Gastrocnemius medialis (tissue), 4 donors: ENCODE data around the gene TEAD2. TPM values are rescaled to one million over a fixed set of nuclear protein-coding genes. Genes with fewer than 3 reads are reported as not detected.

Experiments
- ATAC-seq, 2 donors: fragments of 150-250 bp; one replicate each; pipeline ENCODE4 v1.9.1; 2016
- DNase-seq, 2 donors: peaks; one replicate each; pipeline ENCODE4 v3.0.0-alpha.2; 2019
- H3K27ac ChIP-seq, 4 donors: fragments of 200-600 bp; sonication (generic); 1 replicate in 1 of 4; 2 replicates in 3 of 4; pipeline ENCODE4 v1.5.1; 2016 to 2018; ENCODE audit warnings: mild to moderate bottlenecking in 2 of 4, moderate library complexity in 1 of 4
- H3K27me3 ChIP-seq, 3 donors: fragments of 200-600 bp; sonication (generic) in 2 of 3; 1 replicate in 1 of 3; 2 replicates in 2 of 3; pipeline versions ENCODE4 v1.5.1 to v1.6.0; 2016 to 2019; ENCODE audit warnings: mild to moderate bottlenecking in 1 of 3, moderate library complexity in 1 of 3
- H3K36me3 ChIP-seq, 2 donors: fragments of 200-600 bp; sonication (generic) in 1 of 2; one replicate each; pipeline ENCODE4 v1.5.1; 2017 to 2018
- H3K4me1 ChIP-seq, 2 donors: fragments of 200-600 bp; sonication (generic) in 1 of 2; one replicate each; pipeline ENCODE4 v1.5.1; 2016 to 2017; ENCODE audit warnings: mild to moderate bottlenecking in 2 of 2
- H3K4me3 ChIP-seq, 4 donors: fragments of 200-600 bp; sonication (generic) in 3 of 4; 1 replicate in 1 of 4; 2 replicates in 3 of 4; pipeline ENCODE4 v1.5.1; 2016 to 2019; ENCODE audit warnings: mild to moderate bottlenecking in 2 of 4
- H3K9me3 ChIP-seq, 3 donors: fragments of 200-600 bp; sonication (generic) in 2 of 3; 1 replicate in 1 of 3; 2 replicates in 2 of 3; pipeline ENCODE4 v1.5.1; 2016 to 2019
- CTCF ChIP-seq, 5 experiments: fragments of 450-650 bp in 3 of 5; fragments of 200-600 bp in 2 of 5; sonication (generic) in 2 of 5; IDR thresholded peaks in 4 of 5; conservative IDR thresholded peaks in 1 of 5; 1 replicate in 4 of 5; 2 replicates in 1 of 5; pipeline ENCODE4 v1.5.1; 2016 to 2019; ENCODE audit warnings: antibody characterized with exemption in 5 of 5, mild to moderate bottlenecking in 3 of 5, moderate library complexity in 3 of 5
- POLR2A ChIP-seq, 2 donors: fragments of 450-650 bp; IDR thresholded peaks; one replicate each; pipeline ENCODE4 v1.6.1; 2017; ENCODE audit warnings: antibody characterized with exemption in 2 of 2, mild to moderate bottlenecking in 2 of 2, moderate library complexity in 2 of 2
- in situ Hi-C, 4 donors: fragments of 200-750 bp; cut with MboI; loops; one replicate each; pipeline versions ENCODE4 v1.15.0 to v1.8.0; 2017; ENCODE audit warnings: low sequenced_read_pairs in 4 of 4
- intact Hi-C: fragments of 100-400 bp; cut with DNase I; formaldehyde crosslinking; loops from one replicate; pipeline ENCODE4 v1.15.1; 2023; ENCODE audit warnings: low total_unique reads
- total RNA-seq, 4 donors: library from RNA; depleted of rRNA; stranded (reverse); fragments of >200 nt; gene quantifications; one replicate each; pipeline versions ENCODE4 v1.1.0 to v1.2.3, GENCODE V29; 2016

TEAD2 gene
- total RNA-seq, 4 donors from 2014 or later = 6.1 to 12.6 (median 9.5) TPM

DNA sequence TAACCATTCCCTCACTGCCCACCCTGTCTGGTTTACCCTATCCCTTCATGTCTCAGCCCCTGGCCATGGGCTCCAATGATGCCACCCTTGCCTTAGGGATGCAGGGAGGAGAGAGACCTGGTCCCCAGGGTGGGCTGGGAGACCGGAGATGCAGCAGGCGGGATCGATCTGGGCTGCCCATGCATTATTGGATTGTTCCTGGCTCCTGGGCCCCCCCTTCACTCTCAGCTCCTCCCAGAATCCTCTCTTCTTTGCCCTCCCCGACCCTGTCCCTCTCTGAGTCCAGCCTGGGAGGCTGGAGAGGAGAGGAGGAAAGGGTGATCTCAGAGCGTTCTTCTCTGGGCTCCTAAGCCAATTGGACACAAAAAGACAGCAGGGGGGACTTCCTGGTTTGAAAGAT lies 31.7 kb upstream of the TEAD2 start:
- Histone ChIP-seq H3K27me3 (peaks cover 2 to 5% (median 5%) of the 10 kb centered on the region in 3 donors), H3K9me3 (no peaks in the 10 kb centered on the region), H3K4me1 (no peaks in the 10 kb centered on the region), H3K27ac (no peak overlapping the region), H3K36me3 (no peaks in the 10 kb centered on the region), H3K4me3 (no peak overlapping the region)
- ATAC-seq (no peak), DNase-seq (no peak)
- no peak for TF ChIP-seq CTCF (IDR thresholded peaks at IDR 0.05 in 4 of 5, conservative IDR thresholded peaks at IDR 0.05 in 1 of 5)
- TF ChIP-seq POLR2A (IDR thresholded peaks at IDR 0.05) = no peak
- intact Hi-C loops = no loop called here
- in situ Hi-C loops = loop anchor here in 3 of 4 donors (5.0 to 25.0 kb wide), 4 partner anchors 48 to 143 kb away; partner anchors contain the start of genes SLC17A7 (in 2 of the 3) and RCN3 (in 1 of the 3)

GRCh38 chr19:49391581-49392399 lies 29.6 kb upstream of the TEAD2 start:
- Histone ChIP-seq H3K4me3 (no peak overlapping the region), H3K27me3 (peaks cover 0 to 14% (median 7%) of the 10 kb centered on the region in 3 donors), H3K27ac (no peak overlapping the region), H3K4me1 (no peaks in the 10 kb centered on the region), H3K9me3 (no peaks in the 10 kb centered on the region), H3K36me3 (no peaks in the 10 kb centered on the region)
- TF ChIP-seq CTCF (IDR thresholded peaks at IDR 0.05 in 4 of 5, conservative IDR thresholded peaks at IDR 0.05 in 1 of 5) (peak; percentile 60 to 79 (median 75)), POLR2A (IDR thresholded peaks at IDR 0.05) (no peak)
- intact Hi-C loops (loop anchor here (1.0 kb wide), 1 partner anchor 52 kb away; no protein-coding TSS in a partner anchor), in situ Hi-C loops (loop anchor here in 3 of 4 donors (5.0 to 25.0 kb wide), 4 partner anchors 51 to 146 kb away; partner anchors contain the start of genes SLC17A7 (in 2 of the 3) and RCN3 (in 1 of the 3))
- peak; percentile 62 to 63 for DNase-seq
- ATAC-seq = peak; percentile 88 to 91

- H3K36me3 ChIP-seq = no peaks in the 10 kb centered on the region
- intact Hi-C loops (no loop called here), in situ Hi-C loops (loop anchor here in 3 of 4 donors (5.0 to 25.0 kb wide), 4 partner anchors 51 to 146 kb away; partner anchors contain the start of genes SLC17A7 (in 2 of the 3) and RCN3 (in 1 of the 3))
- no peak for ATAC-seq
- H3K9me3 ChIP-seq = no peaks in the 10 kb centered on the region
- no peak overlapping the region for H3K27ac ChIP-seq
- H3K4me1 ChIP-seq = no peaks in the 10 kb centered on the region
- DNase-seq = no peak
- no peak overlapping the region for H3K4me3 ChIP-seq
- peaks cover 0 to 14% (median 7%) of the 10 kb centered on the region in 3 donors for H3K27me3 ChIP-seq
- TF ChIP-seq CTCF (IDR thresholded peaks at IDR 0.05 in 4 of 5, conservative IDR thresholded peaks at IDR 0.05 in 1 of 5) (no peak), POLR2A (IDR thresholded peaks at IDR 0.05) (no peak)
Measured at GRCh38 chr19:49390929-49391359, 28.7 kb upstream of the TEAD2 start.

GRCh38 chr19:49390131-49390928 lies 28.1 kb upstream of the TEAD2 start:
- H3K4me1 ChIP-seq = no peaks in the 10 kb centered on the region
- ATAC-seq (no peak), DNase-seq (no peak)
- no peak overlapping the region for H3K4me3 ChIP-seq
- H3K9me3 ChIP-seq = no peaks in the 10 kb centered on the region
- H3K27ac ChIP-seq = no peak overlapping the region
- peaks cover 0 to 14% (median 7%) of the 10 kb centered on the region in 3 donors for H3K27me3 ChIP-seq
- H3K36me3 ChIP-seq = no peaks in the 10 kb centered on the region
- intact Hi-C loops (no loop called here), in situ Hi-C loops (loop anchor here in 3 of 4 donors (5.0 to 25.0 kb wide), 4 partner anchors 52 to 147 kb away; partner anchors contain the start of genes SLC17A7 (in 2 of the 3) and RCN3 (in 1 of the 3))
- TF ChIP-seq CTCF (IDR thresholded peaks at IDR 0.05 in 4 of 5, conservative IDR thresholded peaks at IDR 0.05 in 1 of 5) (no peak), POLR2A (IDR thresholded peaks at IDR 0.05) (no peak)
